GM19240 (cell line): ENCODE measurements around the gene NHSL2.
"Not testable (repeated sequence)": the region's sequence is repeated elsewhere in the genome, so short reads cannot be mapped to it uniquely, and the experiment has no call there.

Experiments
- DNase-seq: peaks from one replicate; pipeline ENCODE4 v3.0.0; 2011; ENCODE audit warnings: low spot score; ENCODE audit not compliant: insufficient read length

The NHSL2 gene

DNA sequence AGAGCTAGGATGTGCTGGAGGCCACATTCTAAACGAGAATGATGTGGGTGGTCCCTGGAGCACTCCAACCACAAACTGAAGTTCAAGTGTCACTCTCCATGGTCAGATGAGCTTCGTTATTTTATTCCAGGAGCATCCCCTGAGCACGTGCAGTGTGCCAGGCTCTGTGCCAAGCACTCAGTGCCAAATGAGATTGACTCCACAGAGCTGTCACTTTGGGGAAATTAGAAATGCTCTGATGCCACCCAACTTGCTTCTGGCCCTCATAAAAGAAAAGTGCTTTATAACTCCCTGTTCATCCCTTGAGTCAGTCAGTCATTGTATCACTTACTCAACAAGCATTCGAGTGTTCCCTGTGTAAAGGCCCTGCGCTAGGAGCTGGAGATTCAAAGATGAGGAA lies 129.9 kb downstream of the NHSL2 start:
- DNase-seq, result no peak

GRCh38 chrX:72041176-72041575 lies 130.5 kb downstream of the NHSL2 start:
- DNase-seq, result no peak

DNA sequence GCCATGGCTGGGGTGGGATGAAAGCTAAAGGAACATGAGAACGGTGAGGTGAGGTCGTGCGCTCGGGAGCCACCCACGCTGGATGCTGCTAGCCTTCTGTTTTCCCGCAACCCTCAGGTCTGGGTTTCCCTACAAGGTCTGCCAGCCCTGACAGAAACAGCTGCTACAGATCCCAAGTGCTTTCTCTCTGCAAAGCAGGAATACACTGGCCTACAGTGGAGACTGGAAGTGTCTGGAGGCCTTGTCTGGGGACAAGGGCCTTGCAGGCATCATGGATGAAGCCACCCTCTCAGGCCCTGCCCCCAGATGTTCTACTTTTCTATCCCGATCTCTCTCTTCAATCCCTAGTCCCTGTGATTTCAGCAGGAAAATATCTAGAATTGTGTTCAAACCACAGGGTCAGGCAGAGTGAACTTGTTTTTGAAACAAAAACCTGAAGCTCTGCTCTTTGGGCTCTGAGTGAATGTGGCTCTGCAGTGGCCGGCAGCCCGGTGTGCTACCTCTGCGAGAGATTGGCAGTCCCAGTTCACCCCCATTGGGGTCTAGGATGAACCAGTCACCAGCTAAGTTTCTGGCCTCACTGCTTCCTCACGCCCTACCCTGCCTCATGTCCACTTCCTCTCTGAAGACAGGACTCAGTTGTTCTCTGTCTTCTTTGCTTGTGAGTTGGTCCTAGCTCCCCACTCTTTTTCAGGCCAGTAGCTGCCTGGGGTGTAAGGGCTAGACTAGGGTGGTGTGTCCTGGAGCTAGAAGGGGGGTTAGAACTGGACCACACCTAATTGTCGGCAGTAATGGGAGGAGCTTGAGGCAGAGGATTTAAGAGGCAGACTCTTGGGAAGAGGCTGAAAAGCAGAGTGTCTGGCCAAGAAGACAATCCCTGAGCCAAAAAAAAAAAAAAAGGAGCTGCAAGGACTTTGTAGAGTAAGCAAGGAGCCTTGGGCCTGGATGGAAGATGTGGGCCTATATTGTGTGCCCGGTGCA lies 131.5 kb downstream of the NHSL2 start:
- no peak for DNase-seq

DNA sequence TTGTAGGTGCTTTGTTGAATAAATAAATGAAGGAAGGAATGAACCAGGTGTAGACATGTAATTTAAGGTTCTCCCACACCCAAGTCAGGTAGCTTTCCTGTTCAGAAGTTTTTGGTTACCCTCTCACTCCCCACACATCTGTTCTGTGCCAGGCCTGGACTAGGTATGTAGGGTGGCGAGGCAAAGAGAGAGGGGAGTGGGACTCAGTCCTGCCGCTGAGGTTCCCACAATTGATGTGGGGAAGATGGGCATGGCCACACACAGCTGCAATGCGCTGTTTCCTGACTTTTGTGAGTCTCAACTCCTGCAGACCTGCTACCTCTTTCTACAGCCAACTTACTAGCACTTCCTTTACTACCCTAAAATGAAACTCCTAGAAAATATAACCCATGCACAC lies 132.2 kb downstream of the NHSL2 start:
- no peak for DNase-seq

DNA sequence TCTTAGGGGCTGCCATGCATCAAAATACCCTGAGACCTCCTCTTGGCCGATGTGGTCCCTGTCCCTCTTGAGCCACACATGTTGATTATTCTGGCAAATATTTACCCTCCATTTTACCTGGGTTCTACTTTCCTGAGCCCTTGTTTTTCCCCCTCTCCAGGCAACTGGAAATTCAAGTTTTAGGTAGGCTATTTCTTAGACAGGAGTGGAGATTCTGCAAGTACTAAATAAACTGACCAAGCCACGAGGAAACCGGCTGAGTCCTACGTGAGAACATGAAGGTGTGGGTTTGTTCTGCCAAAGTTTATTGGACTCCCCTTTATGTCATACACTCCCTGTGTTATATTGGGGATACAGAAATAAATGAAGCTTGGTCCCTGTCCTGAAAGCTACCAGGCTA lies 133.0 kb downstream of the NHSL2 start:
- DNase-seq, result no peak

DNA sequence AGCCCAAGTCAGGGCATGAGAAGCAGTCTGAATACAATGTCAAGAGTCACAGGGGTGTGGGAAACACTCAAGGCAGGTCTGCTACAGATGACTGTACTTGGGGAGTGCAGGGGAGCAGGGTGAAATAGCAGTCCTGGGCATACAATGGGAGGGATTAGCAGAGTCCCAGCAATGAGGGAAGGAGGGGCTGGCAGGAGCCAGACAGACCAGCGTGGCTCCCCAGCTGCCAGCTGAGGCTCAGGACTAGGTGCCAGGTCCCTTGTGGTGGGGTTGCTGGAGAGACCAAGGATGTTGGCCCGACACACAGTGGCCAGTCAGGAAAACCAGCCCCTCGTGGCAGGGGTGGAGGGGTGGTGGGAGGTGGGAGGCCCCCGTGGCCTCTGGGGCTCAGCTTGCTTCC lies 134.5 kb downstream of the NHSL2 start:
- no peak for DNase-seq

- DNase-seq, result no peak
Observed at GRCh38 chrX:72045552-72046277, 135.1 kb downstream of the NHSL2 start.

GRCh38 chrX:72046447-72046846 lies 135.8 kb downstream of the NHSL2 start:
- DNase-seq, result no peak

DNA sequence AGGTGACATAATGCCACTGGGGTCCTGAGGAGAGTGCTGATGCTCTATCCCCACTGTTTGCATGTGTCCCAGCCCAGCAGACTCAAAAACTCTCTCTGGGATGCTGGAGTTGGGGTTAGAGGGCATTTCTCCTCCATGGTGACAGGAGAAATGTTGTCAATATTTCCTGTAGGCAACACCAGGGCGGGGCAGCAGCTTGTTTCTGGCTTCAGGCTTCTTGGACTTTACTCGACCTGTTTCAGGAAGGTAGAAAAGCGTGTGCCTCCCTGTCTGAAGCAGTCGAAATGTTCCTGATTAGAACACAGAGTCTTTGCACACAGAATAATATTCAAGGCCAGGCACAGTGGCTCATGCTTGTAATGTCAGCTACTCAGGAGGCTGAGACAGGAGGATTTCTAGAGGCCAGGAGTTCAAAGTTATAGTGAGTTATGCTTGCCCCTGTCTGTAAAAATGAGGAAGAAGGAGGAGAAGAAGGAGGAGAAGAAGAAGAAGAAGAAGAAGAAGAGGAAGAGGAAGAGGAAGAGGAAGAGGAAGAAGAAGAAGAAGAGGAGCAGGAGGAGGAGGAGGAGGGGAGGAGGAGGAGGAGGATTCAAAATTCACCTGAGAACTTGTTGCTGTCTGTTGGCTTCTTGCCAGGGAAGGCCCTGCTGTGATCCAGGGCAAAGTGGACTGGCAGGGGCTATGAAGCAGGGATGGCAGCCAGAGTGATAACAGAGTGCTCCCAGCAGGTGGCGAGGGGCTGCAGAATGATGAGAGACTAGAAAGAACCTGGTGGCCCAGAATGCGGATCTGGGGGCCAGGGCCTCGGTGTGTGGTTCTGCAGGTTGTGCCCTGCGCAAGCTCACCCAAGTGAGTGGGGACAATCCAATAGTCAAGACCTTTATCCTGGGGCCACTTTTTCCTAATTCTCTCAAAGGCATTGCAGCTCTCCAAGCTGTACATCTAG lies 138.1 kb downstream of the NHSL2 start:
- DNase-seq, result no peak

DNA sequence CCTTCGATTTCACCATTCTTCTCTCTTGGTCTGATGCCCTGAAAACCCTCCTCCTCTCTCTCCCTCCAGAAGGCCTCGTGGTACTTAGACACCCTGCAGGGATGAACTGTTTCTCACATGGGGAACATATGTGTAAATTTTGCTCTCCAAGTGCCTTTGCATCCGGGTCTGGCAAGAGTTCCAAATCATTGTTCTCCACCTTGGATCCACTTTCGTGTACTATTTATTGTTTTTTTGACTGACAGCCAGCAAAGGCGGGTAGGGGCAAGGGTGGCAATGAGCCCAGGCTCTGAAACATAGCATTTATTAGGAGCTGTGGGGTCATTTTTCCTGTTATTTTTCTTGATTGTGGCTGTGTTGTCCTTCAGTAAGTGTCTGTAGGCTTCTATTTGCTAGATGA lies 139.4 kb downstream of the NHSL2 start:
- DNase-seq, result no peak

DNA sequence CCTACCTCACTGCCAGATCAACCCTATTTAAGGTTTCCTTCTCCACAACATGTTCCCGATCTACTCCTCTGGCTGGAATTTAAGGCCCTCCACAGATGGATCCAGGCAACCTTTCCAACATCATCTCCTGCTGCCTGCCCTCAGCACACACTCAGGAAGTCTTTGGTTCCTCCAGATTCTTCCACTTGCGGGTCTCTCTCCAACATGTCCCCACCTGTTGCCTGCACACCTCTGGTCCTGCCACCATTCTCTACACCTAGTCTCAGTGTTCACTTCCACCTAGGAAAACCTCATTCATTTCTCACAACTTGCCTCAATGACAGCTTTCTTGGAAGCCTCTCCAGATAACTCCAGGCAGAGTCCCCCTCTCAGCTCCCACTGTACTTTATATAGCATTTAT lies 140.9 kb downstream of the NHSL2 start:
- no peak for DNase-seq

GRCh38 chrX:72052415-72053090 lies 141.9 kb downstream of the NHSL2 start:
- no peak for DNase-seq

- no peak for DNase-seq
Observed at GRCh38 chrX:72053508-72053907, 142.9 kb downstream of the NHSL2 start.

DNA sequence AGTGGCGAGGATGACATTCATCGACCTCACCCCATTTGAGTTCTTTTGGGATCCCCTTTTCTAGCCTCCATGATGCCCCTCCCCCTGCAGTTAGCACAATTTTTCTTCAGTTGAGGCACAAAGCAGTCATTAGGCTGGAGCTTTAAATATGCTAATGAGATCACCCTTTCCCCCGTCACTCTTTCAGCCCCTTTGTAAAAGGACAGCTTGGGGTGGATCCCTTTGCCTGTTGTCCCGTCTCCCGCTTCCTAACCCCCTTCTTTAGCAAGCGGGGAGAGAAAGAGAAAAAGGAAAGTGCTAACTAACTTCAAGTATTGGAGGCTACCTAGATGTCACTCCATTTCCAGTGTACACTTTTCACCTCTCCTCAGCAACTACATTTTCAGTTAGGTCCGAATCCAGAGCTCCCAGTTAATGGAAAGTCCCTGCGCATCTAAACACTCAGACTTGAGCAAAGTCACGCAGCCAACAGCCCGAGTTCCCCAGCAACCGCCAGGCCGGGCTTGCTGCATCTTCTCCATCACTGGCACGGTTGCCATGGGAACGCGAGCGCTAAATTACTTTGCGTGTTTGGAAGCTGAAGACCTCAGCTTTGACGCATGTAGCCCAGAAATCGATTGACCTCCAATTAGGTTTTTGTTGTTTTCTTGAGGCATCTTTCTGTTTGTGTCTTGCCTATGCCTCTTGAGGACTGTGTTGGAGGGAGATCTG lies 144.3 kb downstream of the NHSL2 start:
- no peak for DNase-seq

DNA sequence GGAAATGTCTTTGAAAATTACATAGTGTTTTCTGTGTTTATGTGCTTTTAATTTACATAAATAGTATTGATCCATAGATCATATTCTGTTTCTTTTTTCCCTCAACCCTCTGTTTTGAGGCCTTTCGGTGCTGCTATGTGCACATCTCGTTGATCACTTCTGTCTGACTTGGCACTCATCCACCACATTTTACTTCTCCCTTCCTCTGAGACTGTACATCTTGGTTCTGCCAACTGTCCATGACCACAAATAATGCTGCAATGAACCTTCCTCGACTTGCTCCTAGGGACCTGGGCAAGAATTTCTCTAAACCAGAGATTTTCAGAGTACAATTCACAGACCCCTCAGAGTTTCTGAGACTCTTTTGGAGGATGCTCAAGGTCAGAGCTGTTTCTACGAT lies 146.7 kb downstream of the NHSL2 start:
- no peak for DNase-seq

GRCh38 chrX:72057849-72058248 lies 147.2 kb downstream of the NHSL2 start:
- no peak for DNase-seq

DNA sequence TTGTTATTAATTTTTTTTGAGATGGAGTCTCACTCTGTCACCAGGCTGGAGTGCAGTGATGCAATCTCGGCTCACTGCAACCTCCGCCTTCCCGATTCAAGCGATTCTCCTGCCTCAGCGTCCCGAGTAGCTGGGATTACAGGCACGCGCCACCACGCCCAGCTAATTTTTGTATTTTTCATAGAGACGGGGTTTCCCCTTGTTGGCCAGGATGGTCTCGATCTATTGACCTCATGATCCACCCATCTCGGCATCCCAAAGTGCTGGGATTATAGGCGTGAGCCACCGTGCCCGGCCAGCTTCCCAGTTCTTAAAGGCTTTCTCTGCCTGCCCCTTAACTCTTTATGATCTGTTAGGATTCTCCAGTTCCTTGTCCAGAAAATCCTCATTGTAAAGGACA lies 147.7 kb downstream of the NHSL2 start:
- DNase-seq, result not testable (repeated sequence)

GRCh38 chrX:72060196-72060920 lies 149.7 kb downstream of the NHSL2 start:
- no peak for DNase-seq

DNA sequence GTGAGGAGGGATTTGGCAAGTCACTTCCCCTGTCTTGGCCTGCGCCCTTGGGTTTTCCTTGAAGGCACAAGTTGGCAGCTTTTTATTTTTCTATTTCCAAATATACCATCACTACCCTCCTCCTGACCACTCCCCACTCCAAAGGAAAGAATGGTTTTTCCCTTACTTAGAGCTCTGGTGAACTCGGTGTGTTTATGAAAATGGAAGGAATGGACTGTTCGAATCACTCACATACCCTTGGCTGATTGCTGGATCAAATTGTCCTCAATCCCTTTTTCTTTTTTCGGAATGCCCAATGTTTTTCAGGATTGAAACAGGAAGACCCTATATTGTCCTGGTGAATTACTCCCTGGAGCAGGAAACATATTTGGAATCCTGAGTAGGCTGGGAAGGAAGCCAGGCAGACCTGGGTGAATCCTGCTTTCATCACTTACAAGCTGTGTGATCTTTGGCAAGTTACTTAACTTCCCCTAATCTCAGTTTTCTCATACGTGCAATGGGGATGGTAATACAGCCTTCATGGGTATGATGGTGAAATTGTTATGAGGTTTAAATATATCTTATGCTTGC lies 150.4 kb downstream of the NHSL2 start:
- DNase-seq, result no peak
